Mesodermal cell (in vitro differentiated cells): ENCODE data around the gene GRXCR2.
"Not testable (repeated sequence)": the region's sequence is repeated elsewhere in the genome, so short reads cannot be mapped to it uniquely, and the experiment has no call there.

Source experiments
- H3K27ac ChIP-seq: 2 replicates; pipeline ENCODE4 v1.7.0; 2013; ENCODE audit warnings: mild to moderate bottlenecking, low read depth, low read length, moderate library complexity; ENCODE audit not compliant: severe bottlenecking
- H3K36me3 ChIP-seq: 2 replicates; pipeline ENCODE4 v1.7.1; 2013; ENCODE audit warnings: mild to moderate bottlenecking, low read length, moderate library complexity; ENCODE audit not compliant: control insufficient read depth, insufficient read depth
- H3K4me1 ChIP-seq: one replicate; pipeline ENCODE4 v1.7.1; 2013; ENCODE audit warnings: mild to moderate bottlenecking, low read length; ENCODE audit not compliant: insufficient read depth, control insufficient read depth, poor library complexity, severe bottlenecking
- H3K4me3 ChIP-seq: 2 replicates; pipeline ENCODE4 v1.7.0; 2013; ENCODE audit warnings: low read length, control low read depth, mild to moderate bottlenecking; ENCODE audit not compliant: insufficient read depth, poor library complexity, severe bottlenecking; ENCODE audit errors: extremely low read depth
- H3K9me3 ChIP-seq: 2 replicates; pipeline ENCODE4 v1.7.1; 2013; ENCODE audit warnings: mild to moderate bottlenecking, low read length, moderate library complexity; ENCODE audit not compliant: control insufficient read depth
- WGBS, 2 experiments: methylation state at CpG; one replicate each; pipeline ENCODE4 v1.1.5; 2013; ENCODE audit warnings: missing lambda C conversion rate in 2 of 2; ENCODE audit not compliant: insufficient coverage in 2 of 2; 5-methylcytosine and 5-hydroxymethylcytosine counted together

Gene GRXCR2

GRCh38 chr5:145836241-145836640 lies 36.6 kb downstream of the GRXCR2 start:
- H3K27ac ChIP-seq, H3K4me1 ChIP-seq, H3K36me3 ChIP-seq, H3K9me3 ChIP-seq: not testable (repeated sequence)
- H3K4me3 ChIP-seq, result peak overlapping the region; percentile 54
- WGBS, 2 experiments, result 95 to 97% methylated on average over 5 to 13 of the region's 13 CpGs

- H3K4me3 ChIP-seq, result peak overlapping the region; percentile 54
- 73 to 87% methylated on average over 11 to 18 of the region's 18 CpGs for WGBS, 2 experiments
- no peaks in the 10 kb centered on the region for H3K9me3 ChIP-seq
- peaks cover 7% of the 10 kb centered on the region for H3K4me1 ChIP-seq
- no peaks in the 10 kb centered on the region for H3K36me3 ChIP-seq
- no peak overlapping the region for H3K27ac ChIP-seq
Measured at GRCh38 chr5:145835848-145836239, 37.0 kb downstream of the GRXCR2 start.

- 5 to 7% methylated on average over 48 to 51 of the region's 71 CpGs for WGBS, 2 experiments
- Histone ChIP-seq H3K4me1 (peaks cover 7% of the 10 kb centered on the region), H3K4me3 (peak within 1 kb of the TSS; percentile 54), H3K27ac (peak within 1 kb of the TSS; percentile 33), H3K9me3 (no peaks in the 10 kb centered on the region), H3K36me3 (no peaks in the 10 kb centered on the region)
Measured at GRCh38 chr5:145834917-145835847, 37.6 kb downstream of the GRXCR2 start, which contains the start of gene PRELID2. Gene PRELID2, minus strand, starts transcription at chr5:145835342. Its CDS starts 91 bp downstream, at chr5:145835251.

- 48 to 53% methylated on average over 10 of the region's 10 CpGs for WGBS, 2 experiments
Measured at GRCh38 chr5:145834554-145834916, 38.3 kb downstream of the GRXCR2 start.

GRCh38 chr5:145833631-145834200 lies 39.1 kb downstream of the GRXCR2 start:
- Histone ChIP-seq H3K9me3 (no peaks in the 10 kb centered on the region), H3K4me3 (no peak overlapping the region), H3K36me3 (no peaks in the 10 kb centered on the region), H3K27ac (no peak overlapping the region), H3K4me1 (peaks cover 7% of the 10 kb centered on the region)
- WGBS, 2 experiments, result 78 to 83% methylated on average over 4 to 7 of the region's 10 CpGs

More at GRCh38 chr5:145834554-145834916, 38.3 kb downstream of the GRXCR2 start:
- H3K4me3 ChIP-seq, result peak overlapping the region; percentile 54
- peaks cover 7% of the 10 kb centered on the region for H3K4me1 ChIP-seq
- no peaks in the 10 kb centered on the region for H3K36me3 ChIP-seq
- no peak overlapping the region for H3K27ac ChIP-seq
- no peaks in the 10 kb centered on the region for H3K9me3 ChIP-seq

- WGBS, 2 experiments, result 100% methylated on average over 1 of the region's 1 CpG; no CpG with 5 or more reads in 1 of the 2 experiments
- Histone ChIP-seq H3K27ac (no peak overlapping the region), H3K4me1 (peaks cover under 1% of the 10 kb centered on the region), H3K9me3 (no peaks in the 10 kb centered on the region), H3K4me3 (no peak overlapping the region), H3K36me3 (no peaks in the 10 kb centered on the region)
Measured at GRCh38 chr5:145830594-145830993, 42.2 kb downstream of the GRXCR2 start.

GRCh38 chr5:145829708-145830361 lies 43.0 kb downstream of the GRXCR2 start:
- no peaks in the 10 kb centered on the region for H3K36me3 ChIP-seq
- no peaks in the 10 kb centered on the region for H3K9me3 ChIP-seq
- no peak overlapping the region for H3K27ac ChIP-seq
- H3K4me1 ChIP-seq, result no peaks in the 10 kb centered on the region
- no peak overlapping the region for H3K4me3 ChIP-seq

- Histone ChIP-seq H3K36me3 (no peaks in the 10 kb centered on the region), H3K9me3 (no peaks in the 10 kb centered on the region), H3K27ac (no peak overlapping the region), H3K4me1 (no peaks in the 10 kb centered on the region), H3K4me3 (no peak overlapping the region)
- 91 to 94% methylated on average over 3 to 7 of the region's 8 CpGs for WGBS, 2 experiments
Measured at GRCh38 chr5:145826895-145827674, 45.7 kb downstream of the GRXCR2 start.

- H3K4me1 ChIP-seq, result no peaks in the 10 kb centered on the region
- no peak overlapping the region for H3K27ac ChIP-seq
- no peaks in the 10 kb centered on the region for H3K36me3 ChIP-seq
- WGBS, 2 experiments, result no CpG with 5 or more reads among the region's 3 CpGs
- H3K4me3 ChIP-seq, result no peak overlapping the region
- H3K9me3 ChIP-seq, result no peaks in the 10 kb centered on the region
Measured at GRCh38 chr5:145825751-145826180, 47.0 kb downstream of the GRXCR2 start.

- H3K9me3 ChIP-seq, result no peaks in the 10 kb centered on the region
- H3K27ac ChIP-seq, result no peak overlapping the region
- 88 to 93% methylated on average over 2 of the region's 4 CpGs for WGBS, 2 experiments
- no peak overlapping the region for H3K4me3 ChIP-seq
- no peaks in the 10 kb centered on the region for H3K36me3 ChIP-seq
- no peaks in the 10 kb centered on the region for H3K4me1 ChIP-seq
Measured at GRCh38 chr5:145824040-145824439, 48.8 kb downstream of the GRXCR2 start.
